DOHH2 (cell line): ENCODE results near the gene ABHD3.

Source experiments
- H3F3A ChIP-seq: fragments of 200-600 bp; sonication (generic), shearing (Covaris generic); 2 replicates; pipeline ENCODE4 v1.6.0; 2016; ENCODE audit warnings: antibody characterized with exemption, mild to moderate bottlenecking; ENCODE audit not compliant: control insufficient read depth, insufficient read depth
- H3K27ac ChIP-seq: fragments of 200-600 bp; sonication (generic); 2 replicates; pipeline ENCODE4 v1.5.1; 2014; ENCODE audit warnings: low read depth, mild to moderate bottlenecking, low read length, moderate library complexity
- H3K27me3 ChIP-seq: fragments of 200-600 bp; sonication (generic); 2 replicates; pipeline ENCODE4 v1.6.1; 2014; ENCODE audit warnings: mild to moderate bottlenecking, low read length, mixed read lengths; ENCODE audit not compliant: control insufficient read depth
- H3K36me3 ChIP-seq: fragments of 200-600 bp; sonication (generic); 2 replicates; pipeline ENCODE4 v1.6.1; 2014; ENCODE audit warnings: mild to moderate bottlenecking, low read length, moderate library complexity, mixed read lengths; ENCODE audit not compliant: control insufficient read depth
- H3K4me1 ChIP-seq: fragments of 200-600 bp; sonication (generic); 2 replicates; pipeline ENCODE4 v1.6.1; 2014; ENCODE audit warnings: mild to moderate bottlenecking, low read length, mixed read lengths; ENCODE audit not compliant: control insufficient read depth
- H3K4me2 ChIP-seq: fragments of 200-600 bp; sonication (generic); 2 replicates; pipeline ENCODE4 v1.6.0; 2014; ENCODE audit warnings: mild to moderate bottlenecking, low read length, moderate library complexity
- H3K4me3 ChIP-seq: fragments of 200-600 bp; sonication (generic); 2 replicates; pipeline ENCODE4 v1.5.1; 2014; ENCODE audit warnings: mild to moderate bottlenecking, low read length, mixed read lengths
- H3K79me2 ChIP-seq: fragments of 200-600 bp; sonication (generic); 2 replicates; pipeline ENCODE4 v1.6.1; 2014; ENCODE audit warnings: mild to moderate bottlenecking, low read length, mixed read lengths; ENCODE audit not compliant: control insufficient read depth
- H3K9me2 ChIP-seq: fragments of 200-600 bp; sonication (generic); replicated peaks from 2 replicates; pipeline ENCODE4 v1.6.1; 2014; ENCODE audit warnings: mild to moderate bottlenecking, low read length, mixed read lengths; ENCODE audit not compliant: control insufficient read depth
- H3K9me3 ChIP-seq: fragments of 200-600 bp; sonication (generic); 2 replicates; pipeline ENCODE4 v1.6.1; 2014; ENCODE audit warnings: antibody characterized with exemption, low read length, mixed read lengths; ENCODE audit not compliant: control insufficient read depth, insufficient read depth
- H4K20me1 ChIP-seq: fragments of 200-600 bp; sonication (generic); 2 replicates; pipeline ENCODE4 v1.6.0; 2014; ENCODE audit warnings: low read depth, mild to moderate bottlenecking, antibody characterized with exemption, low read length, moderate library complexity; ENCODE audit not compliant: control insufficient read depth, insufficient read depth
- CTCF ChIP-seq: fragments of 200-600 bp; sonication (generic); IDR thresholded peaks from one replicate; pipeline ENCODE4 v1.5.1; 2014; ENCODE audit warnings: antibody characterized with exemption, mild to moderate bottlenecking, low read depth, low read length; ENCODE audit not compliant: poor library complexity, severe bottlenecking
- EZH2phosphoT487 ChIP-seq: fragments of 200-600 bp; sonication (generic); IDR thresholded peaks from 2 replicates; pipeline ENCODE4 v1.6.1; 2017; ENCODE audit warnings: borderline replicate concordance, mild to moderate bottlenecking, antibody characterized with exemption, low read length, moderate library complexity, mixed read lengths

The ABHD3 gene

GRCh38 chr18:21664069-21664468, 40.5 kb downstream of the ABHD3 start:
- TF ChIP-seq CTCF (no peak), EZH2phosphoT487 (no peak)

GRCh38 chr18:21663578-21663977, 41.0 kb downstream of the ABHD3 start:
- no peak for TF ChIP-seq CTCF
- TF ChIP-seq EZH2phosphoT487, result no peak
- Histone ChIP-seq H3K4me2 (no peak overlapping the region), H3K36me3 (peaks cover 23% of the 10 kb centered on the region), H3K9me2 (no peaks in the 10 kb centered on the region), H3K9me3 (no peaks in the 10 kb centered on the region), H3K27ac (no peak overlapping the region), H3F3A (no peaks in the 10 kb centered on the region), H3K4me1 (no peaks in the 10 kb centered on the region), H4K20me1 (no peaks in the 10 kb centered on the region), H3K27me3 (no peaks in the 10 kb centered on the region), H3K79me2 (no peaks in the 10 kb centered on the region), H3K4me3 (no peak overlapping the region)

More at GRCh38 chr18:21664069-21664468, 40.5 kb downstream of the ABHD3 start:
- Histone ChIP-seq H3F3A (no peaks in the 10 kb centered on the region), H3K9me3 (no peaks in the 10 kb centered on the region), H3K27ac (no peak overlapping the region), H3K4me1 (no peaks in the 10 kb centered on the region), H3K4me2 (no peak overlapping the region), H3K36me3 (peaks cover 22% of the 10 kb centered on the region), H3K9me2 (no peaks in the 10 kb centered on the region), H3K79me2 (no peaks in the 10 kb centered on the region), H3K27me3 (no peaks in the 10 kb centered on the region), H3K4me3 (no peak overlapping the region), H4K20me1 (no peaks in the 10 kb centered on the region)

GRCh38 chr18:21662581-21662980, 42.0 kb downstream of the ABHD3 start:
- TF ChIP-seq CTCF (no peak), EZH2phosphoT487 (no peak)
- peaks cover 27% of the 10 kb centered on the region for H3K36me3 ChIP-seq
- H3K27ac ChIP-seq, result no peak overlapping the region
- H3K9me3 ChIP-seq, result no peaks in the 10 kb centered on the region
- H4K20me1 ChIP-seq, result no peaks in the 10 kb centered on the region
- H3K9me2 ChIP-seq, result no peaks in the 10 kb centered on the region
- no peaks in the 10 kb centered on the region for H3K4me1 ChIP-seq
- H3F3A ChIP-seq, result no peaks in the 10 kb centered on the region
- no peak overlapping the region for H3K4me2 ChIP-seq
- H3K4me3 ChIP-seq, result no peak overlapping the region
- no peaks in the 10 kb centered on the region for H3K27me3 ChIP-seq
- no peaks in the 10 kb centered on the region for H3K79me2 ChIP-seq

- H3K9me2 ChIP-seq, result no peaks in the 10 kb centered on the region
- H3K79me2 ChIP-seq, result no peaks in the 10 kb centered on the region
- TF ChIP-seq EZH2phosphoT487 (no peak), CTCF (no peak)
- H3K9me3 ChIP-seq, result no peaks in the 10 kb centered on the region
- peaks cover 38% of the 10 kb centered on the region for H3K36me3 ChIP-seq
- no peak overlapping the region for H3K4me2 ChIP-seq
- H3K27me3 ChIP-seq, result no peaks in the 10 kb centered on the region
- no peaks in the 10 kb centered on the region for H3K4me1 ChIP-seq
- H4K20me1 ChIP-seq, result no peaks in the 10 kb centered on the region
- no peak overlapping the region for H3K4me3 ChIP-seq
- no peak overlapping the region for H3K27ac ChIP-seq
- no peaks in the 10 kb centered on the region for H3F3A ChIP-seq
These were observed 44.5 kb downstream of the ABHD3 start for GRCh38 chr18:21660078-21660477.
